Liver (tissue), 9 donors: ENCODE data around the gene ARPC5. TPM values are rescaled to one million over a fixed set of nuclear protein-coding genes. Genes with fewer than 3 reads are reported as not detected.

Source experiments
- DNase-seq: peaks from one replicate; pipeline ENCODE4 v3.0.0-alpha.2; 2017; ENCODE audit warnings: low spot score
- H3K27ac ChIP-seq, 2 donors: one replicate each; pipeline ENCODE4 v1.7.0; 2013; ENCODE audit warnings: inconsistent platforms in 2 of 2, low read length in 2 of 2, control low read depth in 1 of 2, low read depth in 1 of 2, mild to moderate bottlenecking in 1 of 2
- H3K27me3 ChIP-seq, 4 donors: one replicate each; pipeline versions ENCODE4 v1.6.1 to v1.7.0; 2013; ENCODE audit warnings: low read length in 3 of 4, inconsistent platforms in 1 of 4, mild to moderate bottlenecking in 1 of 4, moderate library complexity in 1 of 4; ENCODE audit not compliant: control insufficient read depth in 4 of 4, insufficient read depth in 4 of 4
- H3K36me3 ChIP-seq, 4 donors: one replicate each; pipeline versions ENCODE4 v1.6.1 to v1.7.0; 2013; ENCODE audit warnings: low read length in 3 of 4, mild to moderate bottlenecking in 3 of 4, low read depth in 1 of 4, moderate library complexity in 1 of 4; ENCODE audit not compliant: control insufficient read depth in 4 of 4, insufficient read depth in 3 of 4
- H3K4me1 ChIP-seq, 4 donors: one replicate each; pipeline versions ENCODE4 v1.6.1 to v1.7.0; 2013; ENCODE audit warnings: low read length in 3 of 4, mild to moderate bottlenecking in 3 of 4, moderate library complexity in 1 of 4; ENCODE audit not compliant: control insufficient read depth in 4 of 4, insufficient read depth in 4 of 4
- H3K4me3 ChIP-seq, 3 donors: one replicate each; pipeline versions ENCODE4 v1.6.1 to v1.7.0; 2013; ENCODE audit warnings: low read length in 3 of 3, control low read depth in 1 of 3, low read depth in 1 of 3, mild to moderate bottlenecking in 1 of 3
- H3K9ac ChIP-seq, 2 donors: one replicate each; pipeline ENCODE4 v1.7.0; 2013; ENCODE audit warnings: low read length in 2 of 2, mild to moderate bottlenecking in 2 of 2, moderate library complexity in 2 of 2, control low read depth in 1 of 2, low read depth in 1 of 2
- H3K9me3 ChIP-seq, 4 donors: one replicate each; pipeline versions ENCODE4 v1.6.1 to v1.7.0; 2013; ENCODE audit warnings: low read length in 3 of 4; ENCODE audit not compliant: control insufficient read depth in 4 of 4
- EGR1 ChIP-seq, 2 donors: IDR thresholded peaks; 2 replicates each; pipeline ENCODE4 v1.6.1; 2016 to 2018; ENCODE audit warnings: antibody characterized with exemption in 2 of 2, low read depth in 2 of 2
- FOXA1 ChIP-seq: IDR thresholded peaks from 2 replicates; pipeline ENCODE4 v1.6.1; 2016; ENCODE audit warnings: antibody characterized with exemption
- GABPA ChIP-seq, 2 donors: IDR thresholded peaks in 1 of 2; conservative IDR thresholded peaks in 1 of 2; 2 replicates each; pipeline ENCODE4 v1.6.1; 2016; ENCODE audit warnings: antibody characterized with exemption in 2 of 2, mild to moderate bottlenecking in 1 of 2, moderate library complexity in 1 of 2
- JUND ChIP-seq, 2 donors: IDR thresholded peaks; 2 replicates each; pipeline ENCODE4 v1.6.1; 2016; ENCODE audit warnings: antibody characterized with exemption in 2 of 2
- RAD21 ChIP-seq, 2 donors: IDR thresholded peaks; 2 replicates each; pipeline ENCODE4 v1.6.1; 2016; ENCODE audit warnings: antibody characterized with exemption in 2 of 2, mild to moderate bottlenecking in 2 of 2
- REST ChIP-seq: IDR thresholded peaks from 2 replicates; pipeline ENCODE4 v1.6.1; 2016; ENCODE audit warnings: antibody characterized with exemption, mild to moderate bottlenecking
- RXRA ChIP-seq, 2 donors: IDR thresholded peaks; 2 replicates each; pipeline ENCODE4 v1.6.1; 2017 to 2018; ENCODE audit warnings: antibody characterized with exemption in 2 of 2, mild to moderate bottlenecking in 1 of 2
- SP1 ChIP-seq: IDR thresholded peaks from 2 replicates; pipeline ENCODE4 v1.6.1; 2018; ENCODE audit warnings: antibody characterized with exemption, mild to moderate bottlenecking
- TAF1 ChIP-seq: conservative IDR thresholded peaks from 2 replicates; pipeline ENCODE4 v1.6.1; 2016; ENCODE audit warnings: antibody characterized with exemption, mild to moderate bottlenecking
- YY1 ChIP-seq: IDR thresholded peaks from 2 replicates; pipeline ENCODE4 v1.6.1; 2016; ENCODE audit warnings: antibody characterized with exemption, mild to moderate bottlenecking
- WGBS: extraction: QIAGEN DNeasy Blood & Tissue Kit; methylation state at CpG from one replicate; pipeline ENCODE4 v1.1.7; 2013; 5-methylcytosine and 5-hydroxymethylcytosine counted together
- polyA plus RNA-seq, 2 donors: library from polyadenylated mRNA; stranded (reverse) in 1 of 2; unstranded in 1 of 2; fragments of 200-250 nt in 1 of 2; fragments of >200 nt in 1 of 2; fragmentation: Nextera tagmentation in 1 of 2; extraction: Ambion mirVana in 1 of 2; gene quantifications; one replicate each; pipeline versions ENCODE4 v1.2.1 to v1.2.3, GENCODE V29; 2013 to 2015
- total RNA-seq, 2 donors: library from RNA; depleted of rRNA; stranded (reverse); fragments of >200 nt; gene quantifications; one replicate each; pipeline ENCODE4 v1.2.3, GENCODE V29; 2014
- TF ChIP-seq, protein P1 (sequence below): IDR thresholded peaks from 2 replicates; pipeline ENCODE4 v1.6.1; 2016; ENCODE audit warnings: antibody characterized with exemption
- TF ChIP-seq, protein P2 (sequence below): fragments of 150-350 bp; IDR thresholded peaks from 2 replicates; pipeline ENCODE4 v1.5.1; 2017; ENCODE audit warnings: improper control_type of control experiment, low read depth, low read length; ENCODE audit not compliant: missing input control
- TF ChIP-seq, protein P3 (sequence below): IDR thresholded peaks from 2 replicates; pipeline ENCODE4 v1.6.1; 2016; ENCODE audit warnings: antibody characterized with exemption
- donor health status: healthy.
- donor health status: healthy.
- donor health status: healthy.
- donor health status: healthy.
- donor health status: healthy.

Gene ARPC5
- total and polyA plus RNA-seq, 4 donors, result 34.9 to 67.0 (median 54.3) TPM

DNA sequence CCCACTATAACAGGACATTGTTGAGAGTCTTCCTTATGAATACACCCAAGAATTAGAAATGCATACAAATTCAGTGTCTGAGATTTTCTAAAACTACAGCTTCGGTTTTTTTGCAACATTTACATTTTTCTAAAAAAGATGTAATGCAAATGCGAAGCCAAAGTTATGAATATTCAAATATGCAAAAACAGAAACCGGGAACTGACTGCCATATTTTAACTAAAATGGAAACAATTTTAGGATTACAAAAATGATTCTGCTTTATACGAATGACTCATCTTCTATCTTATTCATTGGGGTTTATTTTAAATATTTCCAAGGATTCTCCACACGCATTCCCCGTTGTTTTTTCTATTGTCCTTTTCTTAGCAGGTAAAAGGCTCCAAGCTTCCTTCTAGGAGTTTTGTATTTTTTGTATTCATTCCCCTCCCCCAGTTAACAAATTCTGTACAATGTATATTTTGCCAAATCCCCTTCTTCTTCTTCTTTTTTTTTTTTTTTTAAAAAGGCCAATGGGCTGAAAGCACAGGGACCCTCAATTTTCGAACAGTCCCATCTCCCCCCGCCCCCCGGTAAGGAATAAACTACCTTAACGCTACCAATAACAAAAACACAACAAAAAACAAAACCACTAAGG lies 1.0 kb downstream of the ARPC5 start:
- Histone ChIP-seq H3K9me3 (no peaks in the 10 kb centered on the region), H3K4me3 (peak overlapping the region; percentile 95 to 98 (median 97)), H3K4me1 (peaks cover 1 to 41% (median 30%) of the 10 kb centered on the region in 4 donors), H3K36me3 (peaks cover 0 to 11% (median 3%) of the 10 kb centered on the region in 4 donors), H3K9ac (peak overlapping the region; percentile 57 to 79), H3K27me3 (no peaks in the 10 kb centered on the region), H3K27ac (peak overlapping the region; percentile 85 to 90)
- TF ChIP-seq RAD21 (IDR thresholded peaks at IDR 0.05) (no peak), YY1 (peak; percentile 11), RXRA (IDR thresholded peaks at IDR 0.05) (no peak)
- no peak for DNase-seq
- WGBS, result 6% methylated on average over 10 of the region's 10 CpGs

- DNase-seq, result no peak
- H3K9me3 ChIP-seq, result no peaks in the 10 kb centered on the region
- H3K9ac ChIP-seq, result peak overlapping the region; percentile 48 to 77
- peak overlapping the region; percentile 37 to 85 for H3K27ac ChIP-seq
- H3K4me1 ChIP-seq, result peaks cover 1 to 41% (median 30%) of the 10 kb centered on the region in 4 donors
- TF ChIP-seq, protein P1, sequence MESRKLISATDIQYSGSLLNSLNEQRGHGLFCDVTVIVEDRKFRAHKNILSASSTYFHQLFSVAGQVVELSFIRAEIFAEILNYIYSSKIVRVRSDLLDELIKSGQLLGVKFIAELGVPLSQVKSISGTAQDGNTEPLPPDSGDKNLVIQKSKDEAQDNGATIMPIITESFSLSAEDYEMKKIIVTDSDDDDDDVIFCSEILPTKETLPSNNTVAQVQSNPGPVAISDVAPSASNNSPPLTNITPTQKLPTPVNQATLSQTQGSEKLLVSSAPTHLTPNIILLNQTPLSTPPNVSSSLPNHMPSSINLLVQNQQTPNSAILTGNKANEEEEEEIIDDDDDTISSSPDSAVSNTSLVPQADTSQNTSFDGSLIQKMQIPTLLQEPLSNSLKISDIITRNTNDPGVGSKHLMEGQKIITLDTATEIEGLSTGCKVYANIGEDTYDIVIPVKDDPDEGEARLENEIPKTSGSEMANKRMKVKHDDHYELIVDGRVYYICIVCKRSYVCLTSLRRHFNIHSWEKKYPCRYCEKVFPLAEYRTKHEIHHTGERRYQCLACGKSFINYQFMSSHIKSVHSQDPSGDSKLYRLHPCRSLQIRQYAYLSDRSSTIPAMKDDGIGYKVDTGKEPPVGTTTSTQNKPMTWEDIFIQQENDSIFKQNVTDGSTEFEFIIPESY, result no peak
- TF ChIP-seq RXRA (IDR thresholded peaks at IDR 0.05), result peak in 1 of 2 donors; percentile 13
- peak; percentile 32 for TF ChIP-seq TAF1
- no peak for TF ChIP-seq EGR1 (IDR thresholded peaks at IDR 0.05; ENCODE audit: low read depth in 2 of 2)
- TF ChIP-seq REST, result peak; percentile 66
- TF ChIP-seq, protein P2, sequence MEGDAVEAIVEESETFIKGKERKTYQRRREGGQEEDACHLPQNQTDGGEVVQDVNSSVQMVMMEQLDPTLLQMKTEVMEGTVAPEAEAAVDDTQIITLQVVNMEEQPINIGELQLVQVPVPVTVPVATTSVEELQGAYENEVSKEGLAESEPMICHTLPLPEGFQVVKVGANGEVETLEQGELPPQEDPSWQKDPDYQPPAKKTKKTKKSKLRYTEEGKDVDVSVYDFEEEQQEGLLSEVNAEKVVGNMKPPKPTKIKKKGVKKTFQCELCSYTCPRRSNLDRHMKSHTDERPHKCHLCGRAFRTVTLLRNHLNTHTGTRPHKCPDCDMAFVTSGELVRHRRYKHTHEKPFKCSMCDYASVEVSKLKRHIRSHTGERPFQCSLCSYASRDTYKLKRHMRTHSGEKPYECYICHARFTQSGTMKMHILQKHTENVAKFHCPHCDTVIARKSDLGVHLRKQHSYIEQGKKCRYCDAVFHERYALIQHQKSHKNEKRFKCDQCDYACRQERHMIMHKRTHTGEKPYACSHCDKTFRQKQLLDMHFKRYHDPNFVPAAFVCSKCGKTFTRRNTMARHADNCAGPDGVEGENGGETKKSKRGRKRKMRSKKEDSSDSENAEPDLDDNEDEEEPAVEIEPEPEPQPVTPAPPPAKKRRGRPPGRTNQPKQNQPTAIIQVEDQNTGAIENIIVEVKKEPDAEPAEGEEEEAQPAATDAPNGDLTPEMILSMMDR, result peak; percentile 31
- peak; percentile 39 for TF ChIP-seq SP1
- TF ChIP-seq JUND (IDR thresholded peaks at IDR 0.05), result no peak
- TF ChIP-seq GABPA (IDR thresholded peaks at IDR 0.05 in 1 of 2, conservative IDR thresholded peaks at IDR 0.05 in 1 of 2), result no peak
- TF ChIP-seq RAD21 (IDR thresholded peaks at IDR 0.05), result peak; percentile 27 to 30
- TF ChIP-seq, protein P3, sequence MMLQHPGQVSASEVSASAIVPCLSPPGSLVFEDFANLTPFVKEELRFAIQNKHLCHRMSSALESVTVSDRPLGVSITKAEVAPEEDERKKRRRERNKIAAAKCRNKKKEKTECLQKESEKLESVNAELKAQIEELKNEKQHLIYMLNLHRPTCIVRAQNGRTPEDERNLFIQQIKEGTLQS, result no peak
- peak; percentile 40 for TF ChIP-seq YY1
- no peak for TF ChIP-seq FOXA1
- no peaks in the 10 kb centered on the region for H3K27me3 ChIP-seq
- H3K4me3 ChIP-seq, result peak overlapping the region; percentile 95 to 98 (median 97)
- 0% methylated on average over 1 of the region's 1 CpG for WGBS
- peaks cover 0 to 17% (median 10%) of the 10 kb centered on the region in 4 donors for H3K36me3 ChIP-seq
Observed at GRCh38 chr1:183633676-183634343, 1.8 kb downstream of the ARPC5 start.
